OCI-LY7 (cell line): ENCODE results near the gene ZNF43.

ENCODE experiments used
- CTCF ChIP-seq: fragments of 200-600 bp; sonication (generic); conservative IDR thresholded peaks from 2 replicates; pipeline ENCODE4 v1.5.1; 2014; ENCODE audit warnings: mild to moderate bottlenecking, antibody characterized with exemption, low read length, moderate library complexity, mixed read lengths
- EZH2phosphoT487 ChIP-seq: fragments of 200-600 bp; sonication (generic); IDR thresholded peaks from 2 replicates; pipeline ENCODE4 v1.6.1; 2018; ENCODE audit warnings: low read depth, borderline replicate concordance, mild to moderate bottlenecking, mixed run types, antibody characterized with exemption, low read length, moderate library complexity, mixed read lengths

GRCh38 chr19:21841081-21841480 is 5.1 kb upstream of the ZNF43 start:
- TF ChIP-seq CTCF = no peak
- no peak for TF ChIP-seq EZH2phosphoT487
